22Rv1 (cell line): ENCODE measurements around the gene CRYZ.

Experiments
- H3K27ac ChIP-seq: fragments of 450-650 bp; 2 replicates; pipeline ENCODE4 v1.5.1; 2017
- ZFX ChIP-seq: fragments of 450-650 bp; IDR thresholded peaks from 2 replicates; pipeline ENCODE4 v1.6.1; 2017; ENCODE audit warnings: antibody characterized with exemption, borderline replicate concordance
- TF ChIP-seq, protein P1 (sequence below): fragments of 450-650 bp; IDR thresholded peaks from 2 replicates; pipeline ENCODE4 v1.5.1; 2017; ENCODE audit warnings: mild to moderate bottlenecking

The CRYZ gene

DNA sequence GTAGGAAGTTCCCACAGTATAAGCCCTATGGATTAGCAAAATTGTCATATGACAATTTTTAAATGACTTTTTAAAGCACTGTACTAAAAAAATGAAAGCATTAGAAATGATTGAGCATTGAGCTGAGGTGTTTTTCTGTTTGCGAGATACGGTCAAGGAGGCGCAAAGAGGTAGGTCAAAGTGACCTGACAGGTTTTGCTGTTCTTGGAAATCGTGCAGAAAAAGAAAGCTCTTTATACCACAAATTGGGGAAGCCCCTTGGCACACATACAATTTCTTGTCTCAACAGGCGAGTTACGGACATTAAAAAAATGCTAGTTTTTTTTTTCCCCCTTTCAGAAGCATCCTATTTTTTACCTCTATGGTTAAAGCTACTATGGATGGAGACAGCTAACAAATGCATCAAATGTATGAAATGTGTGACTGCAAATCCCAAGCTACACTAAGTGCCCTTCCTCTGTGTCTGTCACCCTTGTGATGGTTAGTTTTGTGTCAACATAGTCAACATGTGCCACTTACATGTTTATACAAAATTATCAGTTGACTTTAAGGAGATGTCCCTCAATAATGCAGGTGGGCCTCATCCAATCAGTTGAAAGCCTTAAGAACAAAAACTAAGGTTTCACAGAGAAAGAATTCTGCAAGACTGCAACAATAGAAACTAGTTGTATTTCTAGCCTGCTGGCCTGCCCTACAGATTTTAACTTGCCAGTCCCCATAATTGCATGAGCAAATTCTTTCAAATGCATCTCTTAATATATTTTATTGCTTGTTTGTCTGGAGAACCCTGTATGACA is 29.3 kb downstream of the CRYZ start:
- TF ChIP-seq, protein P1, sequence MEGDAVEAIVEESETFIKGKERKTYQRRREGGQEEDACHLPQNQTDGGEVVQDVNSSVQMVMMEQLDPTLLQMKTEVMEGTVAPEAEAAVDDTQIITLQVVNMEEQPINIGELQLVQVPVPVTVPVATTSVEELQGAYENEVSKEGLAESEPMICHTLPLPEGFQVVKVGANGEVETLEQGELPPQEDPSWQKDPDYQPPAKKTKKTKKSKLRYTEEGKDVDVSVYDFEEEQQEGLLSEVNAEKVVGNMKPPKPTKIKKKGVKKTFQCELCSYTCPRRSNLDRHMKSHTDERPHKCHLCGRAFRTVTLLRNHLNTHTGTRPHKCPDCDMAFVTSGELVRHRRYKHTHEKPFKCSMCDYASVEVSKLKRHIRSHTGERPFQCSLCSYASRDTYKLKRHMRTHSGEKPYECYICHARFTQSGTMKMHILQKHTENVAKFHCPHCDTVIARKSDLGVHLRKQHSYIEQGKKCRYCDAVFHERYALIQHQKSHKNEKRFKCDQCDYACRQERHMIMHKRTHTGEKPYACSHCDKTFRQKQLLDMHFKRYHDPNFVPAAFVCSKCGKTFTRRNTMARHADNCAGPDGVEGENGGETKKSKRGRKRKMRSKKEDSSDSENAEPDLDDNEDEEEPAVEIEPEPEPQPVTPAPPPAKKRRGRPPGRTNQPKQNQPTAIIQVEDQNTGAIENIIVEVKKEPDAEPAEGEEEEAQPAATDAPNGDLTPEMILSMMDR = no peak
- no peak for TF ChIP-seq ZFX
- no peak overlapping the region for H3K27ac ChIP-seq

GRCh38 chr1:74699331-74699730 is 33.5 kb downstream of the CRYZ start:
- no peak overlapping the region for H3K27ac ChIP-seq
- TF ChIP-seq ZFX = no peak
- TF ChIP-seq, protein P1 = no peak

- no peak overlapping the region for H3K27ac ChIP-seq
Observed at GRCh38 chr1:74697832-74698231, 35.0 kb downstream of the CRYZ start.

GRCh38 chr1:74693473-74693872 is 39.4 kb downstream of the CRYZ start:
- no peak overlapping the region for H3K27ac ChIP-seq
- no peak for TF ChIP-seq ZFX
- TF ChIP-seq, protein P1 = no peak

More at GRCh38 chr1:74697832-74698231, 35.0 kb downstream of the CRYZ start:
- TF ChIP-seq, protein P1 = no peak
- no peak for TF ChIP-seq ZFX

DNA sequence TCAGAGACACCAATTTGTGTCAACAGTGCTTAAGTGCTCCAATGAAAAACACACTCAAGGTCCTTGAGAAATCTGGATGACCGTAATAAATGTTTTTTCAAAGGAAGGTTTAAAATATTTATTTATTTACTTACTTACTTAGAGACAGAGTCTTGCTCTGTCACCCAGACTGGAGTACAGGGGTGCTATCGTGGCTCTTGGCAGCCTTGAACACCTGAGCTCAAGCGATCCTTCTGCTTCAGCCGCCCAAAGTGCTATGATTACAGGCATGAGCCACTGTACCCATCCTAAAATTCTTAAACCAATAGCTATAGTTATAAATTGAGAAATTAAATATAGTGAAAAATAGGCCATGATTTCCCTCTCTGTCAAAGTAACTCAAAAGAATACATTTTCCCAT is 41.9 kb downstream of the CRYZ start:
- TF ChIP-seq, protein P1 = no peak
- no peak for TF ChIP-seq ZFX
- H3K27ac ChIP-seq = no peak overlapping the region

DNA sequence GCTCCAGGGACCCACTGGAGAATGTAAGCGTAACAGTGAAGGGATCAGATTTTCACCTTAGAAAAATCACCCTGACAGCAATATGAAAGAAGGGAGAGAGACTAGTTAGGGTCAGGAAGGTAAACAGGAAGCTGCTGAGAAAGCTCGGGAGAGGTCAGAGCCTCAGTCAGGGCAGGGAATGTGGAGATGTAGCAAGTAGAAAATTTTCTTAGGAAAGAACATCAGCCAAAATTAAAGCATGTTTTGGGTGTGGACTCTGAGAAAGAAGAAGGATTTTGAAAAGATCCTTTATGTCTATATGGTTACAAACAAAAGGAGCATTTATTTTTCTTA is 42.5 kb downstream of the CRYZ start:
- TF ChIP-seq ZFX = no peak
- TF ChIP-seq, protein P1 = no peak
- H3K27ac ChIP-seq = no peak overlapping the region

GRCh38 chr1:74689621-74690363 is 43.1 kb downstream of the CRYZ start:
- no peak overlapping the region for H3K27ac ChIP-seq
- TF ChIP-seq, protein P1 = peak; percentile 84
- TF ChIP-seq ZFX = no peak
